MCF 10A (cell line): ENCODE data around the gene SCUBE1. TPM values are rescaled to one million over a fixed set of nuclear protein-coding genes. Genes with fewer than 3 reads are reported as not detected.

ENCODE experiments used
- BruUV-seq: library from RNA; stranded (reverse); fragments of 400-500 nt; replicated peaks from 2 replicates; lab custom pipeline; 2021; lab: Mats Ljungman, UMichigan
- CTCF ChIA-PET: fragments of 300-600 bp; sonication (Branson Sonifier 250); formaldehyde crosslinking; extraction: SDS; loops from one replicate; lab custom pipeline; 2021; ENCODE audit warnings: antibody characterized with exemption, inconsistent platforms; lab: Yijun Ruan, JAX
- POLR2A ChIA-PET: fragments of 300-600, 350-650 bp; sonication (Branson Sonifier 250); formaldehyde crosslinking; extraction: SDS; loops from one replicate; lab custom pipeline; 2020; ENCODE audit warnings: antibody characterized with exemption, inconsistent platforms; lab: Yijun Ruan, JAX
- DNase-seq: peaks from one replicate; pipeline ENCODE4 v3.0.0-alpha.2; 2018; ENCODE audit not compliant: unreplicated experiment
- H3K27ac Mint-ChIP-seq: one replicate; pipeline ENCODE4 v1.8.0; 2022; ENCODE audit warnings: mild to moderate bottlenecking, low read depth, mixed read lengths; ENCODE audit not compliant: unreplicated experiment
- H3K27me3 Mint-ChIP-seq: one replicate; pipeline ENCODE4 v1.8.0; 2022; ENCODE audit warnings: mixed read lengths; ENCODE audit not compliant: insufficient read depth, unreplicated experiment
- H3K36me3 Mint-ChIP-seq: one replicate; pipeline ENCODE4 v1.8.0; 2022; ENCODE audit warnings: mild to moderate bottlenecking, moderate library complexity, mixed read lengths; ENCODE audit not compliant: insufficient read depth, unreplicated experiment
- H3K4me1 Mint-ChIP-seq: one replicate; pipeline ENCODE4 v1.8.0; 2022; ENCODE audit warnings: mixed read lengths; ENCODE audit not compliant: insufficient read depth, unreplicated experiment
- H3K4me3 Mint-ChIP-seq: one replicate; pipeline ENCODE4 v1.8.0; 2022; ENCODE audit warnings: mild to moderate bottlenecking, moderate library complexity, mixed read lengths; ENCODE audit not compliant: unreplicated experiment
- H3K9me3 Mint-ChIP-seq: one replicate; pipeline ENCODE4 v1.8.0; 2022; ENCODE audit warnings: mixed read lengths; ENCODE audit not compliant: unreplicated experiment
- intact Hi-C: fragments of 100-400 bp; cut with micrococcal nuclease; formaldehyde crosslinking; loops from 2 replicates; pipeline ENCODE4 v1.14.1; 2022
- total RNA-seq: library from RNA; stranded (reverse); gene quantifications from 2 replicates; pipeline ENCODE4 v1.2.3, GENCODE V29; 2022
- TF ChIP-seq, protein P1 (sequence below): fragments of 200-600 bp; IDR thresholded peaks from one replicate; pipeline ENCODE4 v1.8.0; 2022; ENCODE audit warnings: antibody characterized with exemption, mild to moderate bottlenecking; ENCODE audit not compliant: unreplicated experiment

SCUBE1 gene
- total RNA-seq, 1 experiment from 2014 or later: not detected

DNA sequence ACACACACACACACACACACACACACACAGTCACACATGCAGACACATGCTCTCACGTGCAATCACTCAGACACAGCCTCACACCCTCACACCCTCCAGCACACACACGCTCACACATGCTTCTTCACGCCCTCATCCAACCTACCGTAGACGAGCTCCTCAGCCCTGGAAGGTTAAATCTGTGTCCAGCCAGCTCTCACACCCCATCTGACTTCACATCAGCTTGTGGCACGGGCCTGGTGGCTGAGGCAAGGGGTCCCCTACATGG, 1.3 kb upstream of the SCUBE1 start:
- H3K27ac Mint-ChIP-seq: no peak overlapping the region
- no peak for DNase-seq
- intact Hi-C loops: no loop called here
- no peaks in the 10 kb centered on the region for H3K36me3 Mint-ChIP-seq
- CTCF ChIA-PET: interaction anchor here (0.6 to 5.2 kb wide), 4 partner anchors 18 to 621 kb away, joined by 3 to 89 read pairs (median 3); no protein-coding TSS in a partner anchor
- TF ChIP-seq, protein P1, sequence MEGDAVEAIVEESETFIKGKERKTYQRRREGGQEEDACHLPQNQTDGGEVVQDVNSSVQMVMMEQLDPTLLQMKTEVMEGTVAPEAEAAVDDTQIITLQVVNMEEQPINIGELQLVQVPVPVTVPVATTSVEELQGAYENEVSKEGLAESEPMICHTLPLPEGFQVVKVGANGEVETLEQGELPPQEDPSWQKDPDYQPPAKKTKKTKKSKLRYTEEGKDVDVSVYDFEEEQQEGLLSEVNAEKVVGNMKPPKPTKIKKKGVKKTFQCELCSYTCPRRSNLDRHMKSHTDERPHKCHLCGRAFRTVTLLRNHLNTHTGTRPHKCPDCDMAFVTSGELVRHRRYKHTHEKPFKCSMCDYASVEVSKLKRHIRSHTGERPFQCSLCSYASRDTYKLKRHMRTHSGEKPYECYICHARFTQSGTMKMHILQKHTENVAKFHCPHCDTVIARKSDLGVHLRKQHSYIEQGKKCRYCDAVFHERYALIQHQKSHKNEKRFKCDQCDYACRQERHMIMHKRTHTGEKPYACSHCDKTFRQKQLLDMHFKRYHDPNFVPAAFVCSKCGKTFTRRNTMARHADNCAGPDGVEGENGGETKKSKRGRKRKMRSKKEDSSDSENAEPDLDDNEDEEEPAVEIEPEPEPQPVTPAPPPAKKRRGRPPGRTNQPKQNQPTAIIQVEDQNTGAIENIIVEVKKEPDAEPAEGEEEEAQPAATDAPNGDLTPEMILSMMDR: no peak
- H3K4me3 Mint-ChIP-seq: no peak overlapping the region
- BruUV-seq: no TSS peak
- no peaks in the 10 kb centered on the region for H3K4me1 Mint-ChIP-seq
- H3K9me3 Mint-ChIP-seq: no peaks in the 10 kb centered on the region
- POLR2A ChIA-PET: no interaction called here
- peaks cover 71% of the 10 kb centered on the region for H3K27me3 Mint-ChIP-seq

- Mint-ChIP-seq H3K27me3 (peaks cover 65% of the 10 kb centered on the region), H3K36me3 (no peaks in the 10 kb centered on the region), H3K9me3 (no peaks in the 10 kb centered on the region)
These were observed 723 bp upstream of the SCUBE1 start for GRCh38 chr22:43343670-43344519.

GRCh38 chr22:43342347-43343261, 568 bp downstream of the SCUBE1 start:
- no peak overlapping the region for H3K27ac Mint-ChIP-seq
- CTCF ChIA-PET: no interaction called here

More at GRCh38 chr22:43343670-43344519, 723 bp upstream of the SCUBE1 start:
- no peak for DNase-seq
- Mint-ChIP-seq H3K27ac (no peak overlapping the region), H3K4me1 (no peaks in the 10 kb centered on the region), H3K4me3 (no peak overlapping the region)
- POLR2A ChIA-PET: no interaction called here
- TF ChIP-seq, protein P1: no peak
- BruUV-seq: no TSS peak
- CTCF ChIA-PET: interaction anchor here (0.6 to 5.2 kb wide), 4 partner anchors 17 to 622 kb away, joined by 3 to 89 read pairs (median 3); no protein-coding TSS in a partner anchor
- intact Hi-C loops: no loop called here

More at GRCh38 chr22:43342347-43343261, 568 bp downstream of the SCUBE1 start:
- no peaks in the 10 kb centered on the region for H3K36me3 Mint-ChIP-seq
- no peak overlapping the region for H3K4me3 Mint-ChIP-seq
- H3K27me3 Mint-ChIP-seq: peaks cover 52% of the 10 kb centered on the region
- DNase-seq: no peak
- BruUV-seq: no TSS peak
- TF ChIP-seq, protein P1: no peak
- H3K4me1 Mint-ChIP-seq: no peaks in the 10 kb centered on the region
- POLR2A ChIA-PET: no interaction called here
- H3K9me3 Mint-ChIP-seq: no peaks in the 10 kb centered on the region
- intact Hi-C loops: no loop called here
